ENCODE measurements around the gene ZPR1.
"Not testable (repeated sequence)": the region's sequence is repeated elsewhere in the genome, so short reads cannot be mapped to it uniquely, and the experiment has no call there.

Gene ZPR1

GRCh38 chr11:116787786-116788486 is at the start of gene ZPR1:
TSS of gene ZPR1 (minus strand) at chr11:116788023. CDS start at chr11:116787990, 33 bp downstream.
- peak; percentile 58 to 70 for DNase-seq (ENCODE audit: low read depth in 2 of 2)

- DNase-seq (ENCODE audit: low read depth in 2 of 2): no peak
Observed at GRCh38 chr11:116836632-116836991, 48.8 kb upstream of the ZPR1 start.

- peak; percentile 48 to 53 for DNase-seq (ENCODE audit: low read depth in 2 of 2)
Observed at GRCh38 chr11:116835791-116836631, 48.2 kb upstream of the ZPR1 start.

GRCh38 chr11:116835042-116835772 is 47.4 kb upstream of the ZPR1 start:
- no peak for DNase-seq (ENCODE audit: low read depth in 2 of 2)

GRCh38 chr11:116834535-116835041 is 46.8 kb upstream of the ZPR1 start:
- DNase-seq (ENCODE audit: low read depth in 2 of 2): not testable (repeated sequence)

- no peak for DNase-seq (ENCODE audit: low read depth in 2 of 2)
Observed at GRCh38 chr11:116833816-116834534, 46.2 kb upstream of the ZPR1 start.

- no peak for DNase-seq (ENCODE audit: low read depth in 2 of 2)
Observed at GRCh38 chr11:116833491-116833815, 45.6 kb upstream of the ZPR1 start.

GRCh38 chr11:116832350-116833290 is 44.8 kb upstream of the ZPR1 start:
- no peak for DNase-seq (ENCODE audit: low read depth in 2 of 2)

GRCh38 chr11:116831790-116832349 is 44.0 kb upstream of the ZPR1 start:
- DNase-seq (ENCODE audit: low read depth in 2 of 2): no peak

GRCh38 chr11:116830184-116830912 is 42.5 kb upstream of the ZPR1 start:
- DNase-seq (ENCODE audit: low read depth in 2 of 2): no peak

GRCh38 chr11:116829525-116830183 is 41.8 kb upstream of the ZPR1 start, which contains the start of gene APOC3:
TSS of gene APOC3 (plus strand) at chr11:116829907. CDS start at chr11:116830583, 676 bp downstream.
- DNase-seq (ENCODE audit: low read depth in 2 of 2): no peak

- DNase-seq (ENCODE audit: low read depth in 2 of 2): no peak
Observed at GRCh38 chr11:116828632-116829524, 41.1 kb upstream of the ZPR1 start.

- no peak for DNase-seq (ENCODE audit: low read depth in 2 of 2)
Observed at GRCh38 chr11:116827461-116827860, 39.6 kb upstream of the ZPR1 start.

- no peak for DNase-seq (ENCODE audit: low read depth in 2 of 2)
Observed at GRCh38 chr11:116826751-116827431, 39.1 kb upstream of the ZPR1 start.

GRCh38 chr11:116825854-116826750 is 38.3 kb upstream of the ZPR1 start:
- DNase-seq (ENCODE audit: low read depth in 2 of 2): no peak

- DNase-seq (ENCODE audit: low read depth in 2 of 2): no peak
Observed at GRCh38 chr11:116825434-116825833, 37.6 kb upstream of the ZPR1 start.
